Ectodermal cell (in vitro differentiated cells): ENCODE results near the gene TMEM132D.

Source experiments
- H3K27ac ChIP-seq: 2 replicates; pipeline ENCODE4 v1.7.0; 2013; ENCODE audit warnings: mild to moderate bottlenecking, low read depth, low read length; ENCODE audit not compliant: insufficient read depth, poor library complexity, severe bottlenecking
- H3K27me3 ChIP-seq: 2 replicates; pipeline ENCODE4 v1.7.0; 2013; ENCODE audit warnings: mild to moderate bottlenecking, low read length; ENCODE audit not compliant: insufficient read depth, control insufficient read depth, poor library complexity, severe bottlenecking
- H3K36me3 ChIP-seq: one replicate; pipeline ENCODE4 v1.7.0; 2013; ENCODE audit warnings: low read length; ENCODE audit not compliant: control insufficient read depth, insufficient read depth
- H3K4me1 ChIP-seq: one replicate; pipeline ENCODE4 v1.7.0; 2013; ENCODE audit warnings: low read length; ENCODE audit not compliant: control insufficient read depth, insufficient read depth
- H3K4me3 ChIP-seq: 2 replicates; pipeline ENCODE4 v1.7.0; 2013; ENCODE audit warnings: low read depth, low read length, control low read depth; ENCODE audit not compliant: insufficient read depth
- H3K9me3 ChIP-seq: 2 replicates; pipeline ENCODE4 v1.7.0; 2013; ENCODE audit warnings: mild to moderate bottlenecking, low read length, moderate library complexity; ENCODE audit not compliant: control insufficient read depth
- WGBS, 2 experiments: methylation state at CpG; one replicate each; pipeline ENCODE4 v1.1.7; 2013; ENCODE audit warnings: missing lambda C conversion rate in 2 of 2; 5-methylcytosine and 5-hydroxymethylcytosine counted together

Gene TMEM132D

GRCh38 chr12:129034558-129035289 lies 869.1 kb downstream of the TMEM132D start:
- Histone ChIP-seq H3K9me3 (no peaks in the 10 kb centered on the region), H3K4me1 (peaks cover 11% of the 10 kb centered on the region)
- 93% methylated on average over 15 of the region's 15 CpGs for WGBS, 2 experiments

GRCh38 chr12:129028844-129029243 lies 875.0 kb downstream of the TMEM132D start:
- Histone ChIP-seq H3K27ac (no peak overlapping the region), H3K4me3 (no peak overlapping the region), H3K4me1 (peaks cover 11% of the 10 kb centered on the region), H3K9me3 (no peaks in the 10 kb centered on the region), H3K27me3 (no peaks in the 10 kb centered on the region), H3K36me3 (no peaks in the 10 kb centered on the region)
- WGBS, 2 experiments = 90 to 92% methylated on average over 16 of the region's 16 CpGs

More at GRCh38 chr12:129034558-129035289, 869.1 kb downstream of the TMEM132D start:
- Histone ChIP-seq H3K4me3 (no peak overlapping the region), H3K27me3 (no peaks in the 10 kb centered on the region), H3K27ac (no peak overlapping the region), H3K36me3 (no peaks in the 10 kb centered on the region)

GRCh38 chr12:129025055-129025454 lies 878.8 kb downstream of the TMEM132D start:
- Histone ChIP-seq H3K27ac (no peak overlapping the region), H3K4me1 (no peaks in the 10 kb centered on the region), H3K36me3 (no peaks in the 10 kb centered on the region), H3K27me3 (no peaks in the 10 kb centered on the region), H3K9me3 (no peaks in the 10 kb centered on the region), H3K4me3 (no peak overlapping the region)
- 83 to 94% methylated on average over 3 of the region's 3 CpGs for WGBS, 2 experiments
